WERI-Rb-1 (cell line): ENCODE results near the gene ARMC5.
"Not testable (repeated sequence)": the region's sequence is repeated elsewhere in the genome, so short reads cannot be mapped to it uniquely, and the experiment has no call there.

Experiments
- DNase-seq: peaks from one replicate; pipeline ENCODE4 v3.0.0-alpha.2; 2020
- H3K27ac ChIP-seq: fragments of 250-450 bp; sonication (Bioruptor Pico); 2 replicates; pipeline ENCODE4 v1.5.1; 2020; ENCODE audit warnings: mild to moderate bottlenecking, moderate library complexity
- H3K27me3 ChIP-seq: fragments of 250-450 bp; sonication (Bioruptor Pico); 2 replicates; pipeline ENCODE4 v1.5.1; 2021; ENCODE audit warnings: mild to moderate bottlenecking, low read depth, moderate library complexity; ENCODE audit not compliant: insufficient read depth, severe bottlenecking
- H3K36me3 ChIP-seq: fragments of 250-450 bp; sonication (Bioruptor Pico); 2 replicates; pipeline ENCODE4 v1.5.1; 2020; ENCODE audit warnings: mild to moderate bottlenecking, moderate library complexity
- H3K4me3 ChIP-seq: 2 replicates; pipeline ENCODE4 v1.5.1; 2011; ENCODE audit warnings: low read depth, mild to moderate bottlenecking, control low read depth, low read length
- H3K9me3 ChIP-seq: fragments of 250-450 bp; sonication (Bioruptor Pico); 2 replicates; pipeline ENCODE4 v1.5.1; 2021; ENCODE audit warnings: mild to moderate bottlenecking, moderate library complexity; ENCODE audit not compliant: severe bottlenecking
- CTCF ChIP-seq: IDR thresholded peaks from 2 replicates; pipeline ENCODE4 v1.5.1; 2011; ENCODE audit warnings: low read depth, mild to moderate bottlenecking, control low read depth, inconsistent platforms, low read length

ARMC5 gene

GRCh38 chr16:31483081-31483480 is 23.8 kb downstream of the ARMC5 start, which contains the start of gene SLC5A2:
TSS of gene SLC5A2 (plus strand) at chr16:31483123. CDS start at chr16:31483137, 14 bp downstream.
- Histone ChIP-seq H3K27ac (no peak within 1 kb of the TSS), H3K4me3 (no peak within 1 kb of the TSS), H3K9me3 (no peaks in the 10 kb centered on the region), H3K27me3 (no peaks in the 10 kb centered on the region), H3K36me3 (no peaks in the 10 kb centered on the region)
- no peak for TF ChIP-seq CTCF
- DNase-seq: no peak

GRCh38 chr16:31484048-31484447 is 24.7 kb downstream of the ARMC5 start:
- not testable (repeated sequence) for H3K4me3 ChIP-seq, H3K27me3 ChIP-seq, H3K27ac ChIP-seq, H3K36me3 ChIP-seq, DNase-seq, H3K9me3 ChIP-seq

- no peak for TF ChIP-seq CTCF
- no peaks in the 10 kb centered on the region for H3K36me3 ChIP-seq
- no peak overlapping the region for H3K4me3 ChIP-seq
- DNase-seq: no peak
- H3K9me3 ChIP-seq: no peaks in the 10 kb centered on the region
- no peaks in the 10 kb centered on the region for H3K27me3 ChIP-seq
- H3K27ac ChIP-seq: no peak overlapping the region
Measured at GRCh38 chr16:31484491-31485171, 25.3 kb downstream of the ARMC5 start.

- H3K27ac ChIP-seq: no peak overlapping the region
- TF ChIP-seq CTCF: no peak
Measured at GRCh38 chr16:31485571-31485970, 26.3 kb downstream of the ARMC5 start.

GRCh38 chr16:31486045-31486444 is 26.7 kb downstream of the ARMC5 start:
- DNase-seq: no peak
- H3K27ac ChIP-seq: no peak overlapping the region
- H3K4me3 ChIP-seq: no peak overlapping the region
- no peak for TF ChIP-seq CTCF
- H3K9me3 ChIP-seq: no peaks in the 10 kb centered on the region
- no peaks in the 10 kb centered on the region for H3K27me3 ChIP-seq
- 0 out of 2 replicates have a peak, but pooled peaks cover 3% of the 10 kb centered on the region for H3K36me3 ChIP-seq

More at GRCh38 chr16:31485571-31485970, 26.3 kb downstream of the ARMC5 start:
- no peak for DNase-seq
- H3K36me3 ChIP-seq: no peaks in the 10 kb centered on the region
- H3K27me3 ChIP-seq: no peaks in the 10 kb centered on the region
- no peaks in the 10 kb centered on the region for H3K9me3 ChIP-seq
- no peak overlapping the region for H3K4me3 ChIP-seq

- TF ChIP-seq CTCF: no peak
- H3K36me3 ChIP-seq: 0 out of 2 replicates have a peak, but pooled peaks cover 3% of the 10 kb centered on the region
- DNase-seq: no peak
- no peaks in the 10 kb centered on the region for H3K9me3 ChIP-seq
- 0 out of 2 replicates have a peak overlapping the region, but pooled peaks have one; percentile 1 for H3K27ac ChIP-seq
- no peaks in the 10 kb centered on the region for H3K27me3 ChIP-seq
- peak overlapping the region; percentile 52 for H3K4me3 ChIP-seq
Measured at GRCh38 chr16:31487071-31487719, 27.9 kb downstream of the ARMC5 start.
